NCI-H526 (cell line): ENCODE data around the gene NEURL3.
"Not testable (repeated sequence)": the region's sequence is repeated elsewhere in the genome, so short reads cannot be mapped to it uniquely, and the experiment has no call there.

Experiments
- DNase-seq, 2 experiments: peaks; one replicate each; lab custom pipeline; 2025; lab: John Stamatoyannopoulos, UW

NEURL3 gene, protein sequence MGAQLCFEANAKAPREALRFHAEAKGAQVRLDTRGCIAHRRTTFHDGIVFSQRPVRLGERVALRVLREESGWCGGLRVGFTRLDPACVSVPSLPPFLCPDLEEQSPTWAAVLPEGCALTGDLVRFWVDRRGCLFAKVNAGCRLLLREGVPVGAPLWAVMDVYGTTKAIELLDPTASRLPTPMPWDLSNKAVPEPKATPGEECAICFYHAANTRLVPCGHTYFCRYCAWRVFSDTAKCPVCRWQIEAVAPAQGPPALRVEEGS

DNA sequence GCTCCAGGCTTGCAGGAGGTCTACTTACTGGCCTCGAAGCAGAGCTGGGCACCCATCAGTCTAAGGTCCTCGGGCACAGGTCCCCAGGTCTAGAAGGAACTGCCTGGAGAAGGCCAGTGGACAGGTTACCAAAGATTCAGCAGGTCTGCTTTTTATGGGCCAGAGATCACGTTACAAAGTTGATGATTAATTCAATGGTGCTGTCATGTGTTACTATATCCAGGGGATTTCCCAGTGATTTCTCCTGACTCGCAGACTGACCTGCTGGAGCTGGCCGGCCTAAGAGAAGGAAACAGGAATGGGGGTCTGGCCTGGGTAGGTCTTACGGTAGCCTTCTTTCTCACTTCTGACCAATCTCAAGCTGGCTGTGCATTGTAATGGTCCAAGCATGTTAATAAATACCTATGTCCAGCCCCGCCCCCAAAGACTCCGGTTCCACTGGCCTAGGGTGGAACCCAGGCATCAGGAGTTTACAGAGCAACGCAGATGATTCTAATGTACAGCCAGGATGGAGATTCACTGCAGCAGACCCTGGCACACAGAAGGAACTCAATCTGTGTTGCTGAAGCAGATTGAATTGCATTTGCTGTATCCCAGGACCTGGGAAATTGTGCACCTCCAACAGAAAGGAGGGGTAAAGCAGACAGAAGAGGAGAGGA, at the start of gene NEURL3:
Gene NEURL3 (minus strand): TSS at position 127 of the 659 bp plus-strand sequence. CDS start 71 bp downstream, at position 56.
- DNase-seq: peak; percentile 34 to 73

- peak in 1 of 2 experiments; percentile 75 for DNase-seq
These were observed 49.4 kb upstream of the NEURL3 start for GRCh38 chr2:96554293-96555145.

GRCh38 chr2:96553957-96554292, 48.8 kb upstream of the NEURL3 start:
- DNase-seq: not testable (repeated sequence)

GRCh38 chr2:96553176-96553956, 48.2 kb upstream of the NEURL3 start:
- DNase-seq: no peak

- no peak for DNase-seq
These were observed 47.4 kb upstream of the NEURL3 start for GRCh38 chr2:96552315-96553175.

DNA sequence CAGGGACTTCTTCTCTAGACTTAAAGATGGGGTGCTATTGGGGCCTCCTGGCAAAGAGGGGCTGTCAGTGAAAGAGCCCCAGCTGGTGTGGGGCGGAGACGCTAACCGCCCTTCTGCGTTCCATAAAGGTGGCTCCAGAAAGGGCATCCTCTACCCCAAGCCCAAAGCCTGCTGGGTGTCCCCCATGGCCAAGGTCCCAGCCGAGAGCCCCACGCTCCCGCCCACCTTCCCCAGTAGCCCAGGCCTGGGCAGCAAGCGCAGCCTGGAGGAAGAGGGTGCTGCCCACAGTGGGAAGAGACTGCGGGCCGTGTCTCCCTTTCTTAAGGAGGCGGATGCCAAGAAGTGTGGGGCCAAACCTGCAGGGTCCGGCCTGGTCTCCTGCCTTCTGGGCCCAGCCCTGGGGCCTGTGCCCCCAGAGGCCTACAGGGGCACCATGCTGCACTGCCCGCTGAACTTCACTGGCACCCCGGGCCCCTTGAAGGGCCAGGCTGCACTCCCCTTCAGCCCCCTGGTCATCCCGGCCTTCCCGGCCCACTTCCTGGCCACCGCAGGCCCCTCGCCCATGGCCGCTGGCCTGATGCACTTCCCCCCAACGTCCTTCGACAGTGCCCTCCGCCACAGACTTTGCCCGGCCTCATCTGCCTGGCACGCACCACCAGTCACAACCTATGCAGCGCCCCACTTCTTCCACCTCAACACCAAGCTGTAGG, 46.6 kb upstream of the NEURL3 start:
- no peak for DNase-seq

GRCh38 chr2:96550787-96551604, 45.8 kb upstream of the NEURL3 start:
- DNase-seq: no peak

- DNase-seq: peak in 1 of 2 experiments; percentile 58
These were observed 45.0 kb upstream of the NEURL3 start for GRCh38 chr2:96549967-96550786.

DNA sequence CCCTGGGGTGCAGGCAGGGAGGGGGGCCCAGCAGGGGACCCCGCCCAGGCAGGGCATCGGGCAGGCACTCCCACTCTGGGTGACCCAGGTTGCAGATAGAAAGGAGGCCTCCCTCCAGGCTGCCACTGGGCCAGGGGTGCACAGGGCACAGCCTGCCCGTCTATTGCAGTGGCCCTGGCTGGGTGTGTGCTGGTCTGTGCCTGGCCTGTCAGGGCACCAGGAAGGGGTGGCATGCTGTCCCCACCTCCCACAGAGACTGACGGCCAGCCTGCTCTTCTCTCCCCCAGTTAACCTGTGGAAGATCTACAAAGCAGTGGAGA, 44.3 kb upstream of the NEURL3 start:
- no peak for DNase-seq

DNA sequence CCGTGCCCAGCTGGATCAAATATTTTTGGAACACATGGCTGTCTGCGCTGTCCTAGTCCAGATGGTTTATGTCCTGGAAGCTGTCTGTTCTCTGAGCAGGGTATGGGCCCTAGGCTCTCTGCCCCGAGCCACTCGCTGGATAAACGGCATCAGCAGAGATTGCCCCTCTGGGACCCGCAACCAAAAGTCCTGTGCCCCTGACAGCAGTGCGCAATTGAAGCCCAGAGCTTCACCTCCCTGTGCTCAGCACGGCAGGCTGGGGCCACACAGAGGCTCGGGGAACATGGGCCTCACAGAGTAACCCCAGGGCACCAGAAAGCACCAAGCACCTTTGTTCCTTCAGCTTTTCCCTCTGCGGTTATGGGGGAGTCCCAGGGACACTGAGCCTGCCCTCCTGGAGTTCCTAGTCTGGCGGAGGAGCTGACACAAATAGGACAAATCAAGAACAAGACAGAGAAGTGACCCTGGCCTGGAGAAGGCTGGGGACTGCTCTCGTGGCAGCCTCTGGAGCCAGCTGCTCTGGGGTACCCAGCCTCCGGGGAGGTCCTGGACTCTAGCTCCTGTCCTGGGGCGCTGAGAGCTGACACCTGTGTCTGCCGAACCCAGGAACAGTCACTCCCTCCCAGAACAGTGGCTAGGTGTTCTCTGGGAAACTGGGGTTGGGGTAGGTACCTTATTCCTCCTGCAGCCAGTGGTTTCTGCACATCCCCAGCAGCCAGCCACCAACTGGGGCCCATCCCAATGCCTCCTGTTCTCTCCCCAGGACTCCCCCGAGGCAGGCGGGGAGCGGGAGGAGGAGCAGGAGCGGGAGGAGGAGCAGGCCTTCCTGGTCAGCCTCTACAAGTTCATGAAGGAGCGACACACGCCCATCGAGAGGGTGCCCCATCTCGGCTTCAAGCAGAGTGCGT, 43.7 kb upstream of the NEURL3 start:
- no peak for DNase-seq

DNA sequence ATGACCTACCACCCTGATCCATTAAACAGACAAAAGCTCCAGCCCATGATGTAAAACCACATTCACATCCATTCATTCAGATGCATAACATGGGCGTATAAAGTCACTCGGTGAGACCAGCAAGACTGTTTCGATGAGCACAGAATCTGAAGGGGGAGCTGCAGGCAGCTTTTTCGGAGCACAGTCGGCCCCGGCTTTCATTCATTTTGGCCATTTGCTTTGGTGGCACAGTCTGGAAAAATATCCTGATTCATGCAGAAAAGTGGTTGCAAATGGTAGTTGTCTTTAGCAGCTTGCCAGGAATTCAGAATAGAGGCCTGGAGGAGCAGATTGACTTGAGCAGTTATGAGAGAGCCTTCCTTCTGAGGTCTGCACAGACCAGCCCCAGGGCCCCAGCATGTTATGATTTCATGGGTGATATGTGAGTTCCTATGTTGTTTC, 42.6 kb upstream of the NEURL3 start:
- DNase-seq: no peak

DNA sequence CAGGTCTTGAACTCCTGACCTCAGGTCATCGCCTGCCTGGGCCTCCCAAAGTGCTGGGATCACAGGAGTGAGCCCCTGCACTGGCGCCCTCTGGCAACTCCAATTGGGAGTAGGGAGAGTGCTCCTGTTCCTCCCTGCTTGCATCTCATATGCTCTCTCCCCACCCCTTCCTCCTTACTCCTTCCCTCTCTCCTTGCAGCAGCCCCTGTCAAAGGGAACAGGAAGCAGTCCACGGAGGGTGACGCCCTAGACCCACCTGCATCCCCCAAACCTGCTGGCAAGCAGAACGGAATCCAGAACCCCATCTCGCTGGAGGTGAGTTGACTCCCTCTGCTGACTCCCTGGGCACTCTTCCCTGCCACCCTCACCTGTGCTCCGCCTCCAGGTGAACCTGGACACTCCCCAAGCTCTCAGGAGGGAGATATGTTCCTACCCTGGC, 42.1 kb upstream of the NEURL3 start:
- DNase-seq: no peak

GRCh38 chr2:96546797-96547196, 41.6 kb upstream of the NEURL3 start:
- no peak for DNase-seq

GRCh38 chr2:96546321-96546720, 41.2 kb upstream of the NEURL3 start:
- DNase-seq: no peak

GRCh38 chr2:96542357-96542977, 37.3 kb upstream of the NEURL3 start:
- no peak for DNase-seq

- DNase-seq: no peak
These were observed 36.4 kb upstream of the NEURL3 start for GRCh38 chr2:96541398-96542152.
